DMS114 treated with DMSO at 0.1 percent for 48 hours (cell line): ENCODE data around the gene BAD.

Source experiments
- DNase-seq: peaks from one replicate; lab custom pipeline; 2025; ENCODE audit not compliant: unreplicated experiment; lab: John Stamatoyannopoulos, UW

BAD gene

DNA sequence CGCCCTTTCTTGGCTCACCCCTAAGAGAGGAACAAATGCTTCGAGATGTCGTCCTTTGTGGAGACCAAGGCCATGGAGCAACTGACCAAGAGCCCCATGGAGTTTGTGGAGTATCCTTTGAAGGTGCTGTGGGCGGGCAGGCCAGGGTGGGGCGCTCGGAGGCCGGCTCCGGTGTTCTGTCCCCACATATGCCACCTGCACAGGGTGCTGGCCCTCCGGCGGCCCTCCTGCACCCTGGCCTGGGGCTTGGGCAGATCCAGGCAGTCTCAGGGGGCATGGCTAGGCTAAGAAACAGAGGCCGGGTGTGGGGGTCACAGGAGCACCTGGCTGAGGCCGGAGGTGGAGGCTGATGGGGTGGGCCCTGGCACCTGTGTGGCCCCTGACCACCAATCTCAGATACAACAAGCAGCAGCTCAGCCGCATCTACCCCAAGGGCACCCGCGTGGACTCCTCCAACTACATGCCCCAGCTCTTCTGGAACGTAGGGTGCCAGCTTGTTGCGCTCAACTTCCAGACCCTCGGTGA, 22.8 kb downstream of the BAD start:
- no peak for DNase-seq

DNA sequence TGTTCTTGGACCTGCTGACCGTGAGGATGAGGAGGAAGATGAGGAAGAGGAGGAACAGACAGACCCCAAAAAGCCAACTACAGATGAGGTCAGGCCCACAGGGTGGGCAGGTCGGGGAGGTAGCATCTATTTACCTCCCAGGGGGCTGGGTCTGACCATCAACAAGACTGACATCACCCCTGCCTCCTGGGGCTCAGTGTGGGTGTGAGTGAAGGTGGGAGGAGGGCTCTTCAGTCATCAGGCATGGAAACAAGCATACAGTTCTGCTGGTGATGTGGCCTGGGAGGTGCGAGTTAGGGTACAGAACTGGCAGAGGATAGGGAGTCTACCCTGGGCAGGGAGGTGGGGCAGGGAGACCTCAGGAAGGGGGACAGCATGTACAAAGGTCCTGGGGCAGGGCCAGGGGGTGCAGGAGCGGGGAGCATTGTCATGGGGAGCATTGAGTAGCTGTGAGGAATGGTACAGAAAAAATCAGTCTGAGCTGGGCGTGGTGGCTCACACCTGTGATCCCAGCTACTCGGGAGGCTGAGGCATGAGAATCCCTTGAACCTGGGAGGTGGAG, 24.2 kb downstream of the BAD start:
- DNase-seq = no peak

DNA sequence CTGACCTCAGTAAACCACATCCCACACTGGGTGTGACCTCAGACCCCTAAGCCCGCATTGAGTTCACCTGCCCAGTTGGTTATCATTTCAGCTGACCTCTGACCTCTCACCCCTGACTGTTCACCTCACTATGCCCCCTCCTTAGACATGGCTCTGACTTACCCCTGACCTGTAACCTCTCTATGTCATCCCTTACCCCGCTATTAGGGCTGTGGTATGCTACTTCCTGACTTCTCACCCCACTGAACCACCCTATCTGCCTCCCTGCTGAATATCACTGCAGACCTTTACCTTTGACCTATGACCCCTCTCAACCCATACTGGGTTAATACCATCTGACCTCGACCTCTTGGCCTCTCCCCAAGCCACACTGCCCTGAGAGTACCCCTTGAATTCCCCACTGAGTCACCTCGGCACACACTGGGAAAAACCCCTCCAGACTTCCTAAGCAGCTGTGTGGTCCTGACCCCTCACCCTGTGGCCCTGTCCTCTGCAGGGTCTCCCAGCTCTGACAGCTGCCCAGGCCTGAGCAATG, 24.9 kb downstream of the BAD start:
- no peak for DNase-seq

DNA sequence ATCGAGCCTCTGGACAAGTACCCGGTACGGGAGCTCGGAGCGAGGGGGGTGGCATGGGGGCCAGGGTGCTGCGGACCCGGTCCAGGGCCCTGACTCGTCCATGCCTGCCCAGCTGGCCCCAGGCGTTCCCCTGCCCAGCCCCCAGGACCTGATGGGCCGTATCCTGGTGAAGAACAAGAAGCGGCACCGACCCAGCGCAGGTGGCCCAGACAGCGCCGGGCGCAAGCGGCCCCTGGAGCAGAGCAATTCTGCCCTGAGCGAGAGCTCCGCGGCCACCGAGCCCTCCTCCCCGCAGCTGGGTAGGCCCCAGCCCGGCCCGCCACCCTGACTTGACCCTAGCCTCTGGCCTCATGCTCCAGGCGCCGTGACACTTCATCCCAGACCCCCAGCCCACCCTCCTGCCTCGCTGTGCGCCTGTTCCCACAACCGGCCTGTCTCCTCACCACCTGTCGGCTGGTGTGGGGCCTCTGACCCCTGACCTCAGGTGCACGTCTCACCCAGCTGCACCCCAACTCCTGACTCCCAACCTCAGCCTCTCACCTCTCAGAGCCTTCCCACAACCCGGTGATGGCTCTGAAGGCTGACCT, 25.4 kb downstream of the BAD start:
- no peak for DNase-seq

DNA sequence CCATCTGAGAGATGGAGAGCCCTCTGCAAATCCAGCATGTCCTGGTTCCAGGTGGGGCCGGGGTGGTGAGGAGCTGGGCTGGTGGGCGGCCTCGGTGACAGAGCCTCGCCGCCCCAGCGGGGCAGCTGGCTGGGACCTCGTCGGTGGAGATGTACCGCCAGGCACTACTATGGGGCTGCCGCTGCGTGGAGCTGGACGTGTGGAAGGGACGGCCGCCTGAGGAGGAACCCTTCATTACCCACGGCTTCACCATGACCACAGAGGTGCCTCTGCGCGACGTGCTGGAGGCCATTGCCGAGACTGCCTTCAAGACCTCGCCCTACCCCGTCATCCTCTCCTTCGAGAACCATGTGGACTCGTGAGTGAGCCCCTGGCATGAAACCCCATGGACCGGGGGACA, 26.1 kb downstream of the BAD start:
- no peak for DNase-seq

DNA sequence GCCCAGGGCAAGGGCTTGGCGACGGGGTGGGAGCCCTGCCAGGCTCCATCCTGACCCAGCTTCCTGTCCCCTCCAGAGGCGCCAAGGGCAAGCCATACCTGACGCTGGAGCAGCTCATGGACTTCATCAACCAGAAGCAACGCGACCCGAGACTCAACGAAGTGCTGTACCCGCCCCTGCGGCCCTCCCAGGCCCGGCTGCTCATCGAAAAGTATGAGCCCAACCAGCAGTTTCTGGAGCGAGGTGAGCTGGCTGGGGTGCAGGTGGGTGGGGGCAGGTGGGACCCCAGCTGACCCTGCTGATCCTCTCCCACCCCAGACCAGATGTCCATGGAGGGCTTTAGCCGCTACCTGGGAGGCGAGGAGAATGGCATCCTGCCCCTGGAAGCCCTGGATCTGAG, 28.2 kb downstream of the BAD start:
- DNase-seq = no peak

DNA sequence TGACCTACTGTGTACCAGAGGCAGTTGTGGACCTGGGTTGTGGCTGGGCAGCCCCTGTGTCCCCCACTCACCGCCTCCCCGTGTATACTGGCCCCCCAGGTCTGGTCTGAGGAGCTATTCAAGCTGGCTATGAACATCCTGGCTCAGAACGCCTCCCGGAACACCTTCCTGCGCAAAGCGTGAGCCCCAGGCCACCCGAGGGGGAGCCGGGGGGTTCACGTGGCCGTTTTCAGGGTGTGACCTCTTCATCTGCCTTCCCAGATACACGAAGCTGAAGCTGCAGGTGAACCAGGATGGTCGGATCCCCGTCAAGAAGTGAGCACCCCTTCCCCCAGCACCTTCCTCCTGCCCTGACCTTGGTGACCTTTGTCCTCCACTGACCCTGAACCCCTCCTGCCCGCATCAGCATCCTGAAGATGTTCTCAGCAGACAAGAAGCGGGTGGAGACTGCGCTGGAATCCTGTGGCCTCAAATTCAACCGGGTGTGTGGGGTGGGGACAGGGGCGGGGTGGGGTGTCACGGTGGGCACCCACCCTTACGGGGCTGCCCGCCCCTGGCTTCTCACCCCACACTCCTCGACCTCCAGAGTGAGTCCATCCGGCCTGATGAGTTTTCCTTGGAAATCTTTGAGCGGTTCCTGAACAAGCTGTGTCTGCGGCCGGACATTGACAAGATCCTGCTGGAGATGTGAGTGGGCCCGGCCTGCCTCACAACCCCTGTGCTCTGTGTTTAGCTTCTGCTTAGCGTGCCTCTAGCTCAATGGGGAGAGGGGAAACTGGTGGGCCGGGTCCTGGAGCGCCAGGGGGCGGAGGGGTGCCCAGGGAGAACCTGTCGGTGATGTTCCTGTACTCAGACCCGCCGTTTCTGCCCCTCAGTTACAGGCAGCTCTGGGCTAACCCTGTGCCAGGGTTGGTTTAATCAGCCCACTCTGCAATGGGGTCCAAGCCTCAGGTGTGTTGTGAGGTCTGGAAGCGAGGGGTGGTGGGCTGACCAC, 29.0 kb downstream of the BAD start:
- no peak for DNase-seq

DNA sequence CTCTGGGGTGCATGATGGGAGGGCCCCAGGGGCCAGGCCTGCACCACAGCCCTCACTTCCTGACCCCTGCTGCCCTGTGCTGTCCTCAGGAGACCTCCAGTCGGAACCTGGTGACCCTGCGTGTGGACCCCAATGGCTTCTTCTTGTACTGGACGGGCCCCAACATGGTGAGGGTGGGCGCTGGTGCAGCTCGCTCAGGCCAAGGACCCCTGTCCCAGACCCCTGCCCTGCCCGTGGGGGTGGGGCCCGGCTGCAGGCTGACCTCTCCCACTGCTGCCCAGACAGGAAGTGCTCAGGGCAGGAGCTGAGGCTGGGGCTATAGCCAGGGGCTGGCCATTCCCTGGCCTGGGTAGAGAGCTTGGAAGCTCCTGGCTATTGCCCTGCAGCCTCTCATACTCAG, 30.1 kb downstream of the BAD start:
- DNase-seq = no peak

DNA sequence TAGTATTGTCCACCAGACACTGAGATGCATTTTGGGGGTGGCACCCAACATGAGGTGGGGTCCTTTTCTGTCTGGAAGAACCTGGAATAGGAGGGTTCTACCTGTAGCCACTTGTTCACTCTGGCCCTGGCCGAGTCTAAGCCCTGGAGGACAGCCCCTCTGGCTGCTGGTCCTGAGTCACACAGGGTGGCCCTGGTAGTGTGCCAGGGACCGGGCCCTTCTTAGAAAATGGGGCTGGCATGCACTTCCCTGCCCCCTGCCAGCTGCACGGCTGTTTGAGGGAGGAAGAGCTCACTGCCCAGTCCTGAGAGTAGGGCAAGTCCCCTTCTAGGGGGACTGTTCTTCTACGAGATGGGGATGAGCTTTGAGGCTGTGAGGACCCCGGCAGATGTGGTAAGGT, 31.0 kb downstream of the BAD start:
- DNase-seq = no peak

DNA sequence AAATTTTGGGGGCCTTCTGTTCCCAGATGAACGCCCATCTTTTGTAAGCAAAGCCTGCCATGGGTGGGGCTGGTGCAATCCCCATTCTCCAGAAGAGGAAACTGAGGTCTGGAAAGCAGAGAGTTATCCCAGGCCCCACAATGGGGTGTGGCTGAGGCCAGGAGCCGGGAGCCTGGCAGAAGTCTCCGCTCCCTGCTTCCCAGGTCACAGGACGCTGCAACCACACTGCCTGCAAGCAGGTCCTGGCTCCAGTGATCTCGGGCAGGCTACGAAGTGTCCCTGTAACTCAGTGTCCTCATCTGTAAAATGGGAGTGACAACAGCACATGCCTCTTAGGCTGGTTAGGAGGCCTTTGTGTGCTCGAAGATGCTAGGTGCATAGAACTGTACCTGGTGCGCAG, 31.4 kb downstream of the BAD start:
- no peak for DNase-seq

DNA sequence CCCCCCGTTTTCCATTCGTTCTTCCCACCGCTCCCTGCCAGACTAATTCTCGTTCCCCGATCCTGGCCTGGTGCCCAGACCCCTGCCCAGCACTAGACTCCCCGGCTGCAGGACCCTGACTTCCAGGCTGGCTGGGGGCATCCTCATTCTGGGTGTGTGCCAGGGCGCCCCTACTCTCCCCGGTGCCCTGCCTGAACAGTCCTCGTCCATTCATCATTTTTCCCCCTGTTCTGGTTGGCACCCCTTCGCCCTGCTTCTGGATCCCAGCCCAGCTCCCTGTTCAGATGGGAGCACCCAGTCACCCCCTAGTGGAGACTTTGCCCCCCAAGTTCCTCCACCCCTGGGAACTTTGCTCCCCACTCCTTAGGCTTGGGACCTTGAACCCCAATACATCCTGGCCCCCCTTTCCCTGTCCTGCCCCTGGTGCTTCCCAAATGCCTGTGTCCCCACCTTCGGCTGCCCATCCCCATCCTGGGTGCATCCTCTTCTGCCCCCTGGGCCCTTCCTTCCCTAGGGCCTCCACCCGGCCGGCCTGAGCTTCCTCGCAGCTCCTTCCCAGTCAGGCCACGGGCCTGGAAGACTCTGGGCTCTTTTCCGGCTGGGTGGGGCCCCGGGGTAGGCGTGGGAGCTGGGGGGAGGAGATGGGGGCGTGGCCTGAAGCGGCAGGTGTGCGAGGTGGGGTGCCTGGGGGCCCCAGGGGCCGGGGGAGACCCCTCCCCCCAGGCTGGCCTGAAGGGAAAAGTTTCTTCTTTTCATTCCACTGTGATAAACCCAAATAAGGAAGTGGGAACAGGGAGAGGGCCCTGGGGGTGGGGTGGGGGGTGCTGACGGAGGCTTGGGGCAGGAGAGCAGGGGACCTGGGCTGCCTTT, 32.2 kb downstream of the BAD start:
- no peak for DNase-seq

DNA sequence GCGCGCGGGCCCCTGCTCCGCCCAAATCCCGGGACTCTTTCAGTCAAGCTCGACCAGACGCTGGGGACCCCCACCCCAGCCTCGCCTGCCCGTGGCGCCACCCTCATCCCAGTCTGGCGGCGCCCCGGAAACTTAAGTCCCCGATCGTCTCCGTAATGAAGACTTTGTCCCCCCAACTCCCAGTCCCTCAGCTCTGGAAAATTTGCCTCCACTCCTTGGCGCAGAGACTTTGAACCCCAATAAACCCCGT, 32.8 kb downstream of the BAD start:
- no peak for DNase-seq

DNA sequence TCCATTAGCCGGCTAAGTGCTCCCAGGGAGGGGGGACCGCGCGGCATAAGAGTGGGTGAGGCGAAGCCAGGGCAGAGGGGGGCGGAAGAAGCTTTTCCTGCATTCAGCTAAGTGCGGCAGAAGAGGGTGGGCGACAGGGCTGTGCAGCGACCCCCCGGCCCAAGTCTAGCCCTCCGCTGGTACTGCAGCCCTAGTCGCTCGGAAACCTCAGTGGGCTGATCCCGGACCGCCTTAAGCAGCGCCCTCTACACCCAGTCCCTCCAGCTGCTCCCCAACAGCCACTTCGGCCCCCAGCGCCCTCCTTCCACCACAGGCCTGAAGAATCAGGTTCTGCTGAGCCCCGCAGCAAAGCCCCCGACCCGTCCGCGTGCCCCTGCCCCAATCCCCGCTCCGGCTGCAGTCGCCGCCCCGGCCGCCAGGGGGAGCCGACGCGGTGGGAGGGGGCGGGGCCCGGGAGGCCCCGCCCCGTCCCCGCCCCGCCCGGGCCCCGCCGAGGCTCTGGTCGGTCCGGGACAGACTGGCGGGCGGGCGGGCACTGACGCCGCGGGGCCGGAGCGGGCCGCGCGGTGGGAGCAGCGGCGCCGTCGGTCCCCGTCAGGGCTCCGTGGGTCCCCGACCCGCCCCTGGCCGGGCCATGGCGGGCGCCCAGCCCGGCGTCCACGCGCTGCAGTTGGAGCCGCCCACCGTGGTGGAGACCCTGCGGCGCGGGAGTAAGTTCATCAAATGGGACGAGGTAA, 33.3 kb downstream of the BAD start, which contains the start of gene PLCB3:
TSS of gene PLCB3 (plus strand) at position 515 of the 737 bp plus-strand sequence. CDS start at position 635, 120 bp downstream.
- peak; percentile 39 for DNase-seq

DNA sequence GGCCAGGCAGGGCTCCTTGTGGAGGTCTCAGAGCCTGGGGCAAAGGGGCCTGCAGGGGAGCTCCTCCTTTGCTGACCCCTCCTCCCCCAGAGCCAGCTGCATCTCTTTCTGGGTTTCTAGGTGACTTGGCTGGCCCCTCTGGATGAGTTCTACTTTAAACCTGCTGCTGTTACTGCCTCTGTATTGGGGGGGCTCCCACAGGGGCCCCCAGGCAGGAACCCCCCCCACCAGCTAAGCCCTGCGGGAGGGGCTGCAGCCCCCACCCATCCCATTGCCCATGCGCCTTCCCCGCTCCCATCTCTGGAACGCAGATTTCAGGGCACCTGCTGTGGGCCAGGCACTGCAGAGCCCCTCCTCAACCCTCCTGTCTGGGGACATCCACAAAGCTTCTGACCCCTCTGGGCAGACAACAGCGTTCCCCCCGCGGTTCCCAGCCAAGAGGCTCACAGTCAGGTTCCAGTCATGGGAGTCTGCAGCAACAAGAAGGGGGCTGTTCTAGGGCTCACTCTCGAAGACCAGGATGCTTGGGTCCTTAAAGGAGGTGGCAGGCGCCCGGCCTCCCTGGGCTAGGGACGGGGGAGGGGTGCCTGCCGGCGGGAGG, 34.0 kb downstream of the BAD start:
- no peak for DNase-seq

DNA sequence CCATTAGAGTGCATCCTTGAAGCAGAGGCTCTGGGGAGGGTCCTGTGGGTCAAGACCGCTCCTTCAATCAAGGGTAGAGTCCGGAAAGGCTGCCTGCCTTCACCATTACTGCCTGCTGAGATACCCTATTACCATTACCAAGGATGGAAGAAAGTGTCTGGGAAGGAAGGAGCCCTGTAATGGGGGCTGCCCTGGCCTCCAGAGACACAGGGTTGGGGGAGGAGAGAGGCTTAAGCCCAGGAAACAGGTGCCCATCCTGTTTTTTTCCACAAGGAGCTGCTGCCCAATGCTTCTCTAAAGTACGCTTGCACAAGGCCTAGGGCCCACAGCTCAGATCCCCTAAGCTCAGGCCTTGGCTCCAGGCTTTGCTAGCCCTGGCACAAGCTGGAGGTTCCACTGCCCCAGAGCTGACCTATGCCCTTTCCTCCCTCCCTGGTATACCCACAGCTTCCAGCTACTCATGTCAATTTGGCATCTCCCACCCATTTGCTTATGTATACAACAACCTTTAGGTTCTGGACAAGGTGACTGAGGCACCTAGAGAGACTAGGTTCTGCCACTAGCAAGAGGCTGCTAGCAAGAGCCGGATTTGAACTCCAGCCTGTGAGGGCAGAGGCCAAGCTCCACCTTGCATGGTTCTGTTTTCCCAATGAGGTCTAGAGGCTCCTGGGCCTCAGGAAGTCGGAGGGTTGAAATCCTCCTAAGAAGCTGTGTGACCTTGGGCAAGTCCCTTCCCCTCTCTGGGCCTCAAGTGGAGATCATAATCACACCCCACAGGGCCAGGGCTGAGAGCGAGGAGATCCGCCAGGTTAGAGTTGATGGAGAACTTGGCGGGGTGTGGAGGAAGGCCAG, 34.7 kb downstream of the BAD start:
- no peak for DNase-seq

DNA sequence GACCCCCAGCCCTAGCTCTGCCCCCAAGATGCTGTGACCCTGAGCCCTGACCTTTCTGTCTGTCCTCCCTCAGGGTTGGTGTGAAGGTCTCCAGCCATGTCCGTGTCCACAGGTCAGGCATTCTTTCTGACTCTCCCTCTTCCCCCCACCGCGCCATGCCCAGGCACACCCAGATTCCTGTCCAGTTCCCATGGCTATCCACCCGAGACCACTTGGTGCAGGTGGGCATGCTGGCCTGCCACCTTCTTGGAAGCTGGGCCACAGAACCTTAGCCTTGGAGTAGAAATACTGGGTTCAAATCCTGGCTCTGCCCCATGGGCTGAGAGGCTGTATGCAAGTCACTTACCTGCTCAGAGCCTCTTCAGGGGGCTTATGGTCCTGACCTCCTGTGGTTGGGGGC, 35.4 kb downstream of the BAD start:
- no peak for DNase-seq

DNA sequence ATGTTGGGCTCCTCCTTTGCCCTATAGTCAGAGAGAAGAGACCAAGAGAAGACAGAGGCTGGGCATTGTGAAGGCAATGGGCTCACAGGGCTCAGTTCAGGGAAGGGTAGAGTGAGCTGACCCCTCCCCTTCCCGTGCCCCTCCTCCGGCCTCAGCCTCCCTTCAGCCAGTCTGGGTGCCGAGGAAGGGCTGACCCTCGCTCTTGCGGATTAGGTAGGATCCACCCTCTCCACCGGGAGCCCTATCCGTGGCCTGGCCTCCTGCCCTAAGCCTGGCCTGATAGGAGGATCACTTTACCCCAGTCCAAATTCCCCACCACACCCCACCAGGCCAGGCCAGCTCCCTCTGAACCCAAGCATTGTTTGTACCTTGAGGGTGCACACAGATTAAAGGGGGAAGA, 35.9 kb downstream of the BAD start:
- DNase-seq = no peak

DNA sequence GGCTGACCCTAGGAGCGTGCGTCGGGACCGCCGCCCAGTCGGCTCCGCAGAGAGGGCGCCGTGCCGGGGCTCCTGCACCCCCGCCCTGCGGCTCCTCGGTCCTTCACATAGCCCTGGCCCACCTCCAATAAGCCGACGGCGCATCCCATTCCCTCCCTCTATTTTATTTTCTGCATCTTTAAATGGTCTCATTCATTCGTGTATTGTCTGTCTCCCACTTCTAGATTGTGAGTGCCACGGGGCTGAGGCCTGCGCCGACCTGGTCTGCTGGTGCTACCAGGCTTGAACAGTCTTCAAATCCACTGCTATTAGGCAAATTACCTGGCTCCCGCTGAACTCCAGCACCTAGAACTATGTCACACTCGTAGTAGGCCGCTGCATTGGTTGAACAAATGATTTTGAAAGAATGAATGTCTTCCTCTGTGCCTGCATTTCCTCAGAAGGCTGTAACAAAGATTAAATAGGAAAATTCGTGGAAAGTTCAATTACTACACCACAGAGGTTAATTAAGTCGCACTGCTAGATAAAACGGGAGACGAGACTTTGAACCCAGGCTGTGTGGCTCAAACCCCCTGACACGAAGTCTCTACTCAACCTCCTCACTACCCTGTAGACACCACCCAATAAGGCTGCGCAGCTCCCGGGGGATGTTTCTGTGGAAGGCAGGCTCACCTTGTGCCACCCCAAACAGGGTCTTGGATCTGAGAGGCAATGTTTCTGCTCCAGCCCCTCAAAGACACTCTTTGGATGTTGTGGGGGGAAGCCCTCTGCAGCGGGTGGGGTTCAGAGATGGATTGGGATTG, 36.5 kb downstream of the BAD start:
- DNase-seq = no peak
